Esophagus muscularis mucosa (tissue), 3 donors: ENCODE measurements around the gene SLC26A6.

Experiments used
- CTCF ChIP-seq, 3 experiments: fragments of 200-600 bp in 2 of 3; fragments of 450-650 bp in 1 of 3; sonication (generic) in 2 of 3; IDR thresholded peaks; one replicate each; pipeline ENCODE4 v1.5.1; 2017 to 2019; ENCODE audit warnings: antibody characterized with exemption in 3 of 3, mild to moderate bottlenecking in 2 of 3, moderate library complexity in 1 of 3
- POLR2A ChIP-seq: fragments of 450-650 bp; IDR thresholded peaks from one replicate; pipeline ENCODE4 v1.6.1; 2017; ENCODE audit warnings: antibody characterized with exemption, moderate library complexity, mild to moderate bottlenecking, low read depth
- POLR2AphosphoS5 ChIP-seq, 2 donors: sonication (generic); formaldehyde crosslinking; IDR thresholded peaks; one replicate each; pipeline ENCODE4 v1.6.1; 2017; ENCODE audit warnings: antibody characterized with exemption in 2 of 2

- TF ChIP-seq POLR2A (no peak), CTCF (IDR thresholded peaks at IDR 0.05) (no peak), POLR2AphosphoS5 (IDR thresholded peaks at IDR 0.05) (no peak)
Observed at GRCh38 chr3:48588230-48588629, 47.0 kb downstream of the SLC26A6 start.
